Calu3 (cell line): Measurements from ENCODE around the gene IGF1R. TPM values are rescaled to one million over a fixed set of nuclear protein-coding genes. Genes with fewer than 3 reads are reported as not detected.
A peak's percentile ranks its signal among the peaks of the same experiment; 100 is the strongest.

Source experiments
- BruUV-seq: library from RNA; stranded (reverse); fragments of 400-500 nt; replicated peaks from 2 replicates; lab custom pipeline; 2021; lab: Mats Ljungman, UMichigan
- CTCF ChIA-PET: fragments of 300-600 bp; sonication (Branson Sonifier 250); formaldehyde crosslinking; loops from one replicate; lab custom pipeline; 2022; ENCODE audit warnings: antibody characterized with exemption; lab: Charles Lee
- DNase-seq: peaks from one replicate; pipeline ENCODE4 v3.0.0; 2022
- H3K27ac Mint-ChIP-seq: one replicate; pipeline ENCODE4 v1.8.0; 2022; ENCODE audit warnings: mixed read lengths; ENCODE audit not compliant: unreplicated experiment
- H3K27me3 Mint-ChIP-seq: one replicate; pipeline ENCODE4 v1.8.0; 2022; ENCODE audit warnings: mixed read lengths; ENCODE audit not compliant: unreplicated experiment
- H3K36me3 Mint-ChIP-seq: one replicate; pipeline ENCODE4 v1.8.0; 2022; ENCODE audit warnings: mild to moderate bottlenecking, moderate library complexity, mixed read lengths; ENCODE audit not compliant: insufficient read depth, unreplicated experiment
- H3K4me1 Mint-ChIP-seq: one replicate; pipeline ENCODE4 v1.8.0; 2022; ENCODE audit warnings: mild to moderate bottlenecking, low read depth, mixed read lengths; ENCODE audit not compliant: unreplicated experiment
- H3K4me3 Mint-ChIP-seq: one replicate; pipeline ENCODE4 v1.8.0; 2022; ENCODE audit warnings: mild to moderate bottlenecking, low read depth, moderate library complexity, mixed read lengths; ENCODE audit not compliant: unreplicated experiment
- H3K9me3 Mint-ChIP-seq: one replicate; pipeline ENCODE4 v1.8.0; 2022; ENCODE audit warnings: low read depth, mixed read lengths; ENCODE audit not compliant: unreplicated experiment
- intact Hi-C: fragments of 100-400 bp; cut with micrococcal nuclease; formaldehyde crosslinking; loops from one replicate; pipeline ENCODE4 v1.10.0; 2022; ENCODE audit not compliant: unreplicated experiment
- total RNA-seq: library from RNA; stranded (reverse); gene quantifications from 2 replicates; pipeline ENCODE4 v1.2.3, GENCODE V29; 2022
- TF ChIP-seq, protein P1 (sequence below): fragments of 200-600 bp; IDR thresholded peaks from one replicate; pipeline ENCODE4 v1.8.0; 2022; ENCODE audit warnings: antibody characterized with exemption; ENCODE audit not compliant: unreplicated experiment

IGF1R gene
- total RNA-seq, 1 experiment from 2014 or later = 73.9 TPM

- Mint-ChIP-seq H3K27ac (no peak overlapping the region), H3K4me1 (no peaks in the 10 kb centered on the region), H3K36me3 (no peaks in the 10 kb centered on the region), H3K27me3 (no peaks in the 10 kb centered on the region), H3K9me3 (no peaks in the 10 kb centered on the region), H3K4me3 (no peak overlapping the region)
- TF ChIP-seq, protein P1, sequence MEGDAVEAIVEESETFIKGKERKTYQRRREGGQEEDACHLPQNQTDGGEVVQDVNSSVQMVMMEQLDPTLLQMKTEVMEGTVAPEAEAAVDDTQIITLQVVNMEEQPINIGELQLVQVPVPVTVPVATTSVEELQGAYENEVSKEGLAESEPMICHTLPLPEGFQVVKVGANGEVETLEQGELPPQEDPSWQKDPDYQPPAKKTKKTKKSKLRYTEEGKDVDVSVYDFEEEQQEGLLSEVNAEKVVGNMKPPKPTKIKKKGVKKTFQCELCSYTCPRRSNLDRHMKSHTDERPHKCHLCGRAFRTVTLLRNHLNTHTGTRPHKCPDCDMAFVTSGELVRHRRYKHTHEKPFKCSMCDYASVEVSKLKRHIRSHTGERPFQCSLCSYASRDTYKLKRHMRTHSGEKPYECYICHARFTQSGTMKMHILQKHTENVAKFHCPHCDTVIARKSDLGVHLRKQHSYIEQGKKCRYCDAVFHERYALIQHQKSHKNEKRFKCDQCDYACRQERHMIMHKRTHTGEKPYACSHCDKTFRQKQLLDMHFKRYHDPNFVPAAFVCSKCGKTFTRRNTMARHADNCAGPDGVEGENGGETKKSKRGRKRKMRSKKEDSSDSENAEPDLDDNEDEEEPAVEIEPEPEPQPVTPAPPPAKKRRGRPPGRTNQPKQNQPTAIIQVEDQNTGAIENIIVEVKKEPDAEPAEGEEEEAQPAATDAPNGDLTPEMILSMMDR = no peak
- no peak for DNase-seq
- no TSS peak for BruUV-seq
- intact Hi-C loops = no loop called here
- CTCF ChIA-PET = no interaction called here
These were observed 228.4 kb downstream of the IGF1R start for GRCh38 chr15:98876451-98877369.

GRCh38 chr15:98878172-98878571 lies 229.8 kb downstream of the IGF1R start:
- no TSS peak for BruUV-seq
- H3K36me3 Mint-ChIP-seq = no peaks in the 10 kb centered on the region
- CTCF ChIA-PET = no interaction called here
- no peaks in the 10 kb centered on the region for H3K27me3 Mint-ChIP-seq
- TF ChIP-seq, protein P1 = no peak
- H3K4me1 Mint-ChIP-seq = no peaks in the 10 kb centered on the region
- H3K4me3 Mint-ChIP-seq = no peak overlapping the region
- no peak for DNase-seq
- intact Hi-C loops = no loop called here
- no peak overlapping the region for H3K27ac Mint-ChIP-seq
- H3K9me3 Mint-ChIP-seq = no peaks in the 10 kb centered on the region

DNA sequence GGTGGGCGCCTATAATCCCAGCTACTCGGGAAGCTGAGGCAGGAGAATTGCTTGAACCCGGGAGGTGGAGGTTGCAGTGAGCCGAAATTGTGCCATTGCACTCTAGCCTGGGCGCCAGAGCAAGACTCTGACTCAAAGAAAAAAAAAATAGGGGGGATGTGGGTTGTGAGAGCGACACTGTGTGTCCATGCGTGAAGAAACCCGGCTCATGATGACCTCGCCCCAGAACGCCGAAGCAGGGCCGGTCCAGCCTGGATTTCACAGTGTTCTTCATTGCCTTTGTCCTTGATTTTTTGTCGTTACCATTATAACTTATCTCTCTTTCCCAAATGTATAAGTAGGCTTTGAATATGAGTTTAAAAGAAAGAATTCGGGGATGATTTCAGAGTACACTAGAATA lies 230.5 kb downstream of the IGF1R start:
- no peak overlapping the region for H3K27ac Mint-ChIP-seq
- H3K36me3 Mint-ChIP-seq = no peaks in the 10 kb centered on the region
- H3K4me1 Mint-ChIP-seq = no peaks in the 10 kb centered on the region
- no peak for DNase-seq
- H3K9me3 Mint-ChIP-seq = no peaks in the 10 kb centered on the region
- TF ChIP-seq, protein P1 = no peak
- no TSS peak for BruUV-seq
- CTCF ChIA-PET = no interaction called here
- intact Hi-C loops = no loop called here
- H3K27me3 Mint-ChIP-seq = no peaks in the 10 kb centered on the region
- H3K4me3 Mint-ChIP-seq = no peak overlapping the region

- Mint-ChIP-seq H3K4me1 (no peaks in the 10 kb centered on the region), H3K4me3 (no peak overlapping the region), H3K27ac (no peak overlapping the region), H3K36me3 (no peaks in the 10 kb centered on the region), H3K27me3 (no peaks in the 10 kb centered on the region), H3K9me3 (no peaks in the 10 kb centered on the region)
- TF ChIP-seq, protein P1 = peak; percentile 61
- DNase-seq = no peak
- no TSS peak for BruUV-seq
- intact Hi-C loops = loop anchor here (1.0 to 2.0 kb wide), 3 partner anchors 29 to 439 kb away; no protein-coding TSS in a partner anchor
- CTCF ChIA-PET = interaction anchor here (1.4 to 1.5 kb wide), 3 partner anchors 23 to 363 kb away, joined by 3 to 8 read pairs (median 4); no protein-coding TSS in a partner anchor
These were observed 233.5 kb downstream of the IGF1R start for GRCh38 chr15:98881526-98882520.
